HG03039 (cell line): ENCODE data around the gene MED12L.

Experiments
- ATAC-seq: cut with Tn5 transposase; IDR thresholded peaks from one replicate; pipeline ENCODE4 v1.9.1; 2021; ENCODE audit warnings: mild to moderate bottlenecking, moderate library complexity; ENCODE audit not compliant: unreplicated experiment

The MED12L gene

GRCh38 chr3:151135541-151136337 lies 50.3 kb downstream of the MED12L start:
- ATAC-seq: no peak

- no peak for ATAC-seq
Measured at GRCh38 chr3:151142929-151143328, 57.5 kb downstream of the MED12L start.

GRCh38 chr3:151144016-151144415 lies 58.6 kb downstream of the MED12L start:
- ATAC-seq: no peak

DNA sequence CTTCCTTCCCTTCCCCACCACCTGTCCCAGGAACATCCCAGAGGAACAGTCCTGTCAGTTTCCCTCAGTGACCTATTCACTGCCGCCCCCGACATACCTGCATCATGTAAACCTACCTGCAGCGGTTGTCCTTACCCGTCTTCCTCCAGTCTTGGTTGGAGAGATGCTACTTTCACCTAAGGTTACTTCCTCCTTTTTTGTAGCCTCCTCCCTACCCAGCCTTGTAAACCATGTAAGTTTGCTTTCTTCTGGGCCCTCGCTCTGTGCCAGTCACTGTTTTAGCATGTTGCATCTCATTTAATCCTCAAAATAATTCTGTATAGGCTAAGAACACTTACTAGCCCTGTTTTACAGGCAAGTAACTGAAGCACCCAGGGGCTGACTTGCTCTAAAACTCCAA lies 59.3 kb downstream of the MED12L start:
- no peak for ATAC-seq

- no peak for ATAC-seq
Measured at GRCh38 chr3:151145713-151146070, 60.2 kb downstream of the MED12L start.

- ATAC-seq: peak; percentile 85
Measured at GRCh38 chr3:151146071-151146730, 60.7 kb downstream of the MED12L start.

DNA sequence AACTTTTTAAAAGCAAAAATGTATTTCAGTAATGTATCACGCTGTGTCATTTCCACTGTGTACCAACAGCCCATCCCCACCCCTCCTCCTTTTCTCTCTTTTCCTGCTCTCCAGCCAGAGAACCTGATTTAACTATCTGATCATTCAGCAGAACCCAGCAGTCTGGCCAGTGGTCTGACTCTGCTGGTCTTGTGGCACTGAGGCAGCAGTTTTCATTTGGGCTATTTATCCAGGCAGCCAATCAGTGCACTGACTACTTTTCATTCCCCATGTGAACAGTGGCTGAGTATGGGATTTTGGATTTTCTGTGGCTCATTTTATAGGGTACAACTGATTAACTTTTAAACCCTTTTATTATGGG lies 61.2 kb downstream of the MED12L start:
- ATAC-seq: no peak

- ATAC-seq: no peak
Measured at GRCh38 chr3:151147299-151147698, 61.8 kb downstream of the MED12L start.

- no peak for ATAC-seq
Measured at GRCh38 chr3:151152455-151153079, 67.1 kb downstream of the MED12L start.

- ATAC-seq: no peak
Measured at GRCh38 chr3:151154566-151154965, 69.1 kb downstream of the MED12L start.

DNA sequence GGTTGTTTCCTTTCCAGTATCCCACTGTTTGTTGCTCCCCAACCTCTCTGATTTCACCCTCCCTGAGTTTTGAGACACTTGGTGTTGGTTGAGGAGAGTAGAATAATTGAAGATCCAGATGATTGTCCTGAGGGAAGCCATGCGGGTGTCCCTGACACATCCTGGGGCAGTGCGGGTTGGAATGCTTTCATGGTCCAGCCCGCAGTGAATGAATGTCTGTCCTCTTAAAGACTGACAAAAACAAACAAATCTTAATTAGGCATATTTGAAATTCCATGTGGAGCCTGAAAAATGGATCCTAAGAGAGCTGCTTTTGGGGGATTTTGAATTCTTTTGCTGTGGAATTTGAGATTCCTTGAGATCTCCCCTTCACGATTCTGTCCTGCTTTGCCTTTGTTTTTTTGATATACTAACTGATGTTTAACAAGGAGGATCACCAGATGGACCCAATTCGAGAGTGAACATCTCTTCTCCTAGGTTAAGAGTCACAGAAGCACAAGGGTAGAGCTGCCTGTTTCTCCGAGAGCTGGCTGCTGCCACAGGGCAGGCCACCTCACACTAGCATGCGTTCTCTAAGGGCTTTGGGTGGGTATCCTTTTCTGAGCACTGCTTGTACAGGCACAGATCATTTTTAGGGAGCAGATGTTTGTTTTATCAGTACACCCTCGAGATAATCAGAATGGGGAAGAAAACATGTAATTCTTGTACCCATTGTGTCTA lies 70.1 kb downstream of the MED12L start:
- ATAC-seq: no peak

DNA sequence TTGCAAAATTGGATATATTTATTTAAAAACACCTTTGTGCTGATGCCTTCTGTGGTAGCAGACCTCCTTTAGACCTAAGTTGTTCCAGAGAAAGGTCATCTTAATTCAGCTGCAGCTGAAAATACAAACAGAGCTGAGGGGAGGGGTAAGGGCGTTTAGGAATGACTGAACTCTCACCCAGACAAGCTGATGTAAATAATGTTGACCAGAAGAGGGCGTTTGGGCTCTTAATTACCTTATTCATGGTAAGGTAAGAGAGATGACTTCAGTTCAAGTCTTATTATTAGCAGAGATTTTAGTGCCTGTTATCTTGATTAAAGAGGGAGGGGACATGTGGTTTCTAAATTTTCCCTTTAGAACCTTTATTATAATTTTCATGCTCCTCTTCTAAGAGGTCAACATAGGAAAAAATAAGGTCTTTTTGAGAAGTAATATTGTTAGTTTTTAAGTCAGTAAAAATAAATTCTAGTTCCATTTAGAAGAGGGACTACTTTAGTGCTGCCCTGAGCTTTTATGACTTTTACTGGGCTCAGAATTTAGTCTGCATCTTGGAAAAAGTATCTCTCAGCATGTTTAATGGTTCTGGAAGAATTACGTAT lies 71.3 kb downstream of the MED12L start:
- peak; percentile 78 for ATAC-seq

- ATAC-seq: no peak
Measured at GRCh38 chr3:151159806-151160205, 74.3 kb downstream of the MED12L start.

- no peak for ATAC-seq
Measured at GRCh38 chr3:151165226-151165625, 79.8 kb downstream of the MED12L start.

- ATAC-seq: no peak
Measured at GRCh38 chr3:151166161-151166560, 80.7 kb downstream of the MED12L start.

- ATAC-seq: peak; percentile 47
Measured at GRCh38 chr3:151168269-151169094, 83.0 kb downstream of the MED12L start.

DNA sequence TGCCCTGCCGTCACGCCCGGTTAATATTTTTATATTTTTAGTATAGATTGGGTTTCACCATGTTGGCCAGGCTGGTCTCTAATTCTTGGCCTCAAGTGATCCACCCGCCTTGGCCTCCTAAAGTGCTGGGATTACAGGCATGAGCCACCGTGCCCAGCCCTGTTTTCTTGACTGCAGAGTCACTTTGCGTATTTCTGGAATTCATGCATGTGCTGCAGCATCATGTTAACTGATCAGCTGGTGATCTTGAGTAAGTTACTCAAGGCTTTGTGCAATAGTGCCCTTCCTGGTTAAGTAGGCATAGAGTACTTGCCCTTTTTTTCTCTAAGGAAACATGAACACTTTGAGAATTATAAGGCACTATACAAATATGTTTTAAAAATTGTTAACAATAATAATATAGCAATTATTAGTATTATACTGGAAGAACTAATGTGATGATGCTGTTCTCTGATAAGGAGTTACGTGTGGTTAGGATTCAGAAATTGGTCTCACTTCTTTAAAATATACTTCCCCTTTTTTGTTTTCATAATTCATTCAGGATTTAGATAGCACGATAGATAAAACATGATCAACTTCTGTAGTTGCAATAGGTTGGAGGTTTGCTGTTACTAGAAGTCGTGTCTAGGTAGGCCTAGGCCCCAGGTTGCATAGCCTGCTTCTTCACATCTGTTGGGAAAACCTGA lies 83.9 kb downstream of the MED12L start:
- ATAC-seq: peak; percentile 15

GRCh38 chr3:151169948-151170679 lies 84.7 kb downstream of the MED12L start:
- ATAC-seq: peak; percentile 38
